Motor neuron (in vitro differentiated cells): ENCODE measurements around the gene NEUROG2. TPM values are rescaled to one million over a fixed set of nuclear protein-coding genes. Genes with fewer than 3 reads are reported as not detected.
"Not testable (repeated sequence)": the region's sequence is repeated elsewhere in the genome, so short reads cannot be mapped to it uniquely, and the experiment has no call there.

ENCODE experiments used
- ATAC-seq, 8 experiments: fragments of 200-7000 bp; cut with Tn5 transposase; replicated peaks in 6 of 8; 2 replicates each; pipeline ENCODE4 v1.8.0; 2021; ENCODE audit warnings: mild to moderate bottlenecking in 8 of 8, moderate library complexity in 8 of 8
- H3K27ac ChIP-seq, 2 donors: fragments of 250-450 bp; sonication (Bioruptor Pico); 2 replicates each; pipeline ENCODE4 v1.9.0; 2021; ENCODE audit warnings: antibody characterized with exemption in 2 of 2, mild to moderate bottlenecking in 2 of 2, moderate library complexity in 1 of 2
- H3K4me1 ChIP-seq, 2 donors: fragments of 250-450 bp; sonication (Bioruptor Pico); replicated peaks in 1 of 2; 2 replicates each; pipeline ENCODE4 v1.6.1; 2021; ENCODE audit warnings: antibody characterized with exemption in 2 of 2, mild to moderate bottlenecking in 2 of 2, moderate library complexity in 1 of 2
- H3K4me3 ChIP-seq, 5 donors: fragments of 250-450 bp; sonication (Bioruptor Pico); 2 replicates each; pipeline ENCODE4 v1.9.0; 2021; ENCODE audit warnings: antibody characterized with exemption in 5 of 5, mild to moderate bottlenecking in 5 of 5, moderate library complexity in 4 of 5
- WGBS, 10 experiments: fragments of 450-650 bp; shearing (Covaris generic); methylation state at CpG; one replicate each; pipeline ENCODE4 v1.0.0; 2022; 5-methylcytosine and 5-hydroxymethylcytosine counted together
- in situ Hi-C, 9 experiments: fragments of 400-800 bp; cut with MboI; loops; one replicate each; pipeline ENCODE4 v1.15.0; 2021; ENCODE audit warnings: low sequenced_read_pairs in 9 of 9, low pct_unique_long_range_greater_than_20kb in 2 of 9; ENCODE audit not compliant: unreplicated experiment in 9 of 9
- total RNA-seq, 8 experiments: library from RNA; unstranded; fragments of 300-600 nt; gene quantifications; 2 replicates each; pipeline versions ENCODE4 v1.2.3 to v1.2.4, GENCODE V29; 2022

NEUROG2 gene
- total RNA-seq, 8 experiments from 2014 or later: 0.43 to 25.3 (median 13.6) TPM; not detected in 3

DNA sequence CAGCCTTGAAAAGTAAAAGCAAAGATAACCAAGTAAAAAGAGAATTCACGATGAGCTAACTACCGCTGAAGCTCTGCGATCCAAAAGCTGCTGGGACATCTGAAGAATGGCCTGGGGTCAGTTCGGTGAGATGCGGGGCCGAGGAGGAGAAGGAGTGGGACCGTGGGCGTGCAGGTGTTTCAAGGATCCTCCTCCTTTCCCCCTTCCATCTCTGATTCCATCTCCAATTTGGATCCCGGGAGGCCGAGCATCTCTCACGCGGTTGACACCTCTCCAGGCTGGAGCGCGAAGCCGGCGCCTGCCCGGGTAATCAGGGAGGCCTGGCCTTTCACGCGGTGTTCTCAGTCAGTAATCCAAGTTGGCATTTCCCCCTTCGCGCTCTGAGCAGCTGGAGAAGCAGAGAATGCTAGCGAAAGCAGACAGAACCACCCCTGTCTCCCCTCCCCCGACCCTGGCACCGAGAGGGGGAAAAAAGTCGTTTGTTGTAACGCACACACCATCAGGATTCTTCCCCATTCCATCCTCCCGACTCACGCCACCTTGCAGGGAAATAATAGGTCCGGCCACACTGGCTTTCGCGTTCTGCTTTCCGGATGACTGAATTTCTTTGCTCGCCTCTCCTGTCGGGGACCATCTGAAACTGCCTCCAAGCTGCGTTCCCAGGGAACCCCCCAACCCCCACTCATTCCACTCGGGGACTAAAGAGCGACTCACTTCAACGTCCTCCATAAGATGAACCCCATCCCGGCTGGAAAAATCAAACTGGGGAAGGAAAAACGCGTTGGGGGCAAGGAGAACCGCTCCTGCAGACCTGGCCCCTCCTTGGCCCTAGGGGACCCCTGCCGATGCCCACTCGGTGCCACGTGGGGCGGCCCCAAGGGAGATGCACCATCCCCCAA lies 6.5 kb downstream of the NEUROG2 start:
- Histone ChIP-seq H3K4me1 (peaks cover 21 to 54% of the 10 kb centered on the region in 2 donors), H3K4me3 (peak overlapping the region; percentile 21 to 36 (median 26)), H3K27ac (peak overlapping the region in 1 of 2 donors; percentile 53)
- 0 to 33% (median 7%) methylated on average over 2 to 13 of the region's 46 CpGs; no CpG with 5 or more reads in 1 of the 10 experiments for WGBS, 10 experiments
- ATAC-seq: peak in 7 of 8 experiments; percentile 19 to 57 (median 36)
- in situ Hi-C loops: loop anchor here in 7 of 9 experiments (25.0 kb wide), 1 partner anchor 172 kb away; no protein-coding TSS in a partner anchor

DNA sequence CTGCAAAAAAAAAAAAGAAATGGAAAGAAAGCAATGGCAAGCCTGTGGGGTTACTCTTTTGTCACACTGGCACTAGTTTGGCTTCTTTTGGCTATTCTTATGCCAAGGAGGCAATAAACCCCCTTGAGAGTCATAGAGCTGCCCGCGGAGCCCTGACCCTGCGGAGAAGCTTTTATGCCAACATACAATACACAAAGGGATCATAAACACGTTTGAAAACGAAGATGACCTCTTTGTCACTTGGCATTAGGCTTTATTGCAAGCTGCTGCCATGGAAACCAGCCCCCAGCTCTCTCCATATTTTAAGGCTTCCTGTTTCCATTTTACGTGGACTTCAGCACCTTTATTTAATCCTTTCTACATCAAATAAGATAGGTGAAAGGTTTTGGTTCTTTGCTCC lies 7.6 kb downstream of the NEUROG2 start:
- in situ Hi-C loops: loop anchor here in 7 of 9 experiments (25.0 kb wide), 1 partner anchor 171 kb away; no protein-coding TSS in a partner anchor
- WGBS, 10 experiments: 0 to 24% (median 9%) methylated on average over 1 to 5 of the region's 6 CpGs; no CpG with 5 or more reads in 2 of the 10 experiments

DNA sequence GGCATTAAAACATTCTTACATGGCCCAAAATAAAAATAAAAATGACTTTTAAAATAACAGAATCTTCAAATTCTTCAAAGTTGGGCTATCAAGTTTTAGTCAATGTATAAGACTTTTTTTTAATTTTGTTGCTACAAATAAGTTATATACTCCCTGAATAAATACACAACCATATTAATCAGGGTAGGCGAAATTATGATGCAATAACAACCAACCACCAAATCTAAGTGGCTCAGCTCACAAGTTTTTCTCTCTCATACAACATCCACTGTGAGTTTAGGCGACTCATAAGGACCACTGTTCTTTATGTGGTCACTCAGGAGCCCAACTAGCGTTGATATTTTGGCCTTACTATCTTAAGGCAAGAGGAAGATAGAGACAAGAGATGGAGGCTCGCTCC lies 11.2 kb downstream of the NEUROG2 start:
- H3K4me3 ChIP-seq: no peak overlapping the region
- WGBS, 10 experiments: 20 to 100% (median 78%) methylated on average over 1 to 4 of the region's 4 CpGs; no CpG with 5 or more reads in 1 of the 10 experiments
- H3K4me1 ChIP-seq: peaks cover 14 to 20% of the 10 kb centered on the region in 2 donors
- in situ Hi-C loops: loop anchor here in 7 of 9 experiments (25.0 kb wide), 1 partner anchor 168 kb away; no protein-coding TSS in a partner anchor
- no peak for ATAC-seq
- no peak overlapping the region for H3K27ac ChIP-seq

More for the DNA sequence above, 7.6 kb downstream of the NEUROG2 start:
- peaks cover 21 to 48% of the 10 kb centered on the region in 2 donors for H3K4me1 ChIP-seq
- ATAC-seq: no peak
- H3K4me3 ChIP-seq: peak overlapping the region in 2 of 5 donors; percentile 0 to 7
- no peak overlapping the region for H3K27ac ChIP-seq

DNA sequence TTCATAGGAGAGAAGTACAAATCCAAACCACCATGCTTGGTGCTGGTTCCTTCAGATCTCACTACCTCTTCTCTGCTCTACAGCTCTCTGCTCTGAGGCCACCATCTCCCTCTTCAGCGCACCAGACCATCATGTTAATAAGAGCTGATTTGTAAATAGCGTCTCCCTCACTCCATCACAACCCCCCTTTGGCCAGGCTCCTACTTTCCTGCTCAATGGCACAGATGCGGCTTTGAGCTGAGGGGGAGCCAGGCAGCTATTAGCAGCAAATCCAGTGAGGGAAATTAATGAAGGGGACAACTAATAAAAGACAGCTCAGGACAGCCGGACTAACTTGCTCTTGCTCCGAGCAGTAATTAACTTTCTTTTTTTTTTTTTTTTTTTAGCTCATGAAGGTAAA lies 13.1 kb downstream of the NEUROG2 start:
- 30 to 100% (median 56%) methylated on average over 1 to 5 of the region's 5 CpGs; no CpG with 5 or more reads in 1 of the 10 experiments for WGBS, 10 experiments
- in situ Hi-C loops: loop anchor here in 7 of 9 experiments (25.0 kb wide), 1 partner anchor 166 kb away; no protein-coding TSS in a partner anchor

DNA sequence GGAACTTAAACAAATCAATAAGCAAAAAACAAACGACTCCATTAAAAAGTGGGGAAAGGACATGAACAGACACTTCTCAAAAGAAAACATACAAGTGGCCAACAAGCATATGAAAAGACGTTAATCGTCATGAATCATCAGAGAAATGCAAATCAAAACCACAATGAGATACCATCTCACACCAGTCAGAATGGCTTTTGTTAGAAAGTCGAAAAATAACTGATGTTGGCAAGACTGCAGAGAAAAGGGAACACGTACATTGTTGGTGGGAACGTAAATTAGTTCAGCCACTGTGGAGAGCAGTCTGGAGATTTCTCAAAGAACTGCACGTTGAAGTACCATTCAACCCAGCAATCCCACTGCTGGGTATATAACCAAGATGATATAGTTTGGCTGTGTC lies 23.7 kb downstream of the NEUROG2 start:
- H3K4me3 ChIP-seq: no peak overlapping the region
- in situ Hi-C loops: no loop called here
- 12 to 87% (median 69%) methylated on average over 1 to 7 of the region's 7 CpGs for WGBS, 10 experiments
- ATAC-seq: no peak
- no peaks in the 10 kb centered on the region for H3K4me1 ChIP-seq
- H3K27ac ChIP-seq: no peak overlapping the region

More for the DNA sequence above, 13.1 kb downstream of the NEUROG2 start:
- Histone ChIP-seq H3K4me3 (no peak overlapping the region), H3K4me1 (peaks cover 0 to under 1% of the 10 kb centered on the region in 2 donors), H3K27ac (no peak overlapping the region)
- no peak for ATAC-seq

DNA sequence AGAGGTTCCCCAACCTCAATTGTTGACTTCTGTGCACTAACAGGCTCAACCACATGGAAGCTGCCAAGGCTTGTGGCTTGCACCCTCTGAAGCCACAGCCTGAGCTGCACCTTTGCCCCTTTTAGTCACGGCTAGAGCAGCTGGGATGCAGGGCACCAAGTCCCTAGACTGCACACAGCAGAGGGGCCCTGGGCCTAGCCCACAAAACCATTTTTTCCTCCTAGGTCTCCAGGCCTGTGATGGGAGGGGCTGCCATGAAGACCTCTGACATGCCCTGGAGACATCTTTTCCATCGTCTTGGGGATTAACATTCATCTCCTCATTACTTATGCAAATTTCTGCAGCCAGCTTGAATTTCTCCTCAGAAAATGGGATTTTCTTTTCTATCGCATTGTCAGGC lies 25.2 kb downstream of the NEUROG2 start:
- H3K4me1 ChIP-seq, H3K27ac ChIP-seq, ATAC-seq, in situ Hi-C loops, H3K4me3 ChIP-seq: not testable (repeated sequence)
- 40 to 100% (median 95%) methylated on average over 1 to 3 of the region's 3 CpGs; no CpG with 5 or more reads in 2 of the 10 experiments for WGBS, 10 experiments

DNA sequence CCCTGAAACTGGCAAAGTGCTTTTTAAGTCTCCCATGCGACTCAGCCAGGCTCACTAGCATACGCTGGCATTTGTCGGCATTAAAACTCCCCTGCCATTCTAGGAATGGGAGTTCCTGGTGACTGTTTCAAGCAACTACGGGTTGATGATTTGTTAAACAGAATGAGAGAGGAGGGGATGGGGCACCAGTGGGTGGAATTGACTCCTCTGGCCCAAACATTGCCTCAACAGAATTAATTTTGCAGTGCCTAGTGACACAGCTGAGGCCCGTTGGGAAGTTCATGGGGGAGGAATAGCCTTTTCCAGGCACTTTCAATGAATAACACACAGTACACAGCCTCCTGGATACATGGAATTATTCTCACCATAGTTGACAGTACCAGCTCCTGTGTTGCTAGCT lies 30.1 kb downstream of the NEUROG2 start:
- Histone ChIP-seq H3K27ac (no peak overlapping the region), H3K4me3 (no peak overlapping the region), H3K4me1 (no peaks in the 10 kb centered on the region)
- ATAC-seq: peak in 4 of 8 experiments; percentile 47 to 70 (median 60)
- in situ Hi-C loops: no loop called here
- 45 to 95% (median 59%) methylated on average over 2 to 5 of the region's 5 CpGs; no CpG with 5 or more reads in 3 of the 10 experiments for WGBS, 10 experiments

DNA sequence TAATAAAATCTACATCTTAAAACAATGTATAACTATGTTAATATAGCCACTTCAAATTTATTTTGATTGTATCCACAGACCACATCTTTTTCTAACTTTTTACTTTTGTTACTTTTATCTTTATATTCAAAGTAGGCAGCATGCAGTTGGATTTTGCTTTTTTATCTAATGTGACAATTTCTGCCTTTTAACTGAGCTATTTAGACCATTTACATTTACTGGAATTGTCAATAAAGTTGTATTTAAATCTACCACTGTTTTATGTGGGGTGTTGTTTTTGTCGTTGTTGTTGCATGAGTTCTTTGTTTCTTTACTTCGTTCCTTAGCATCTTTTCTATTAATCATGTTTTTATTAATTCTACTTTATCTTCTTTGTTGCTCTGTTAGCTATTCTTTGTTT lies 42.0 kb downstream of the NEUROG2 start:
- no peak overlapping the region for H3K4me3 ChIP-seq
- ATAC-seq: no peak
- H3K4me1 ChIP-seq: no peaks in the 10 kb centered on the region
- in situ Hi-C loops: no loop called here
- WGBS, 10 experiments: 43 to 100% (median 91%) methylated on average over 2 of the region's 2 CpGs
- H3K27ac ChIP-seq: no peak overlapping the region

DNA sequence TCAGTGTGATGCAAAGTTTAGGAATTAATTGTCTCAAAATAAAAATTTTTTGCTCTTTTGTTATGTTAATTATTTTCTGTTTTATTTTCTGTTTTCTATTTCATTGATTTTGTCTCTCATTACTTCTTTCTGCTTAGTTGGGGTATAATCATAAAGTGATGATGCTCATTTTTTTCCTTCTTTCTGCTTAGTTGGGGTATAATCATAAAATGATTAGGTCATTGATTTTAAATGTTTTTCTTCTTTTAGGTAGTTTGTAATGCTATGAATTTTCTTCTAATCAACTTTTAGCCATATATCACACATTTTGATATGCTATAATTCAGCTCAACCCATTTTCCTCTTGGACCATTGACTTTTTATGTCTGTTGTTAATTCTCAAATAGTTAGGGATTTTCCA lies 43.7 kb downstream of the NEUROG2 start:
- ATAC-seq: no peak
- no peak overlapping the region for H3K4me3 ChIP-seq

More for the DNA sequence above, 43.7 kb downstream of the NEUROG2 start:
- H3K4me1 ChIP-seq: no peaks in the 10 kb centered on the region
- H3K27ac ChIP-seq: no peak overlapping the region
- in situ Hi-C loops: no loop called here

Other genes starting within 250 kb of the NEUROG2 start
- gene TIFA, start 230.3 kb downstream of the NEUROG2 start, total RNA-seq: 1 to 10 TPM; 1.7 to 8.6 (median 4.6) TPM
- gene ALPK1, start 218.8 kb downstream of the NEUROG2 start, total RNA-seq: 10 to 100 TPM in 5 of 8 experiments, 1 to 10 TPM in 3; 3.9 to 28.0 (median 14.9) TPM
- 10 to 100 TPM in 3 of 8 experiments, 1 to 10 TPM in 5; 2.0 to 20.5 (median 7.6) TPM for gene ZGRF1, start 120.7 kb upstream of the NEUROG2 start, total RNA-seq
- gene LARP7, start 121.0 kb upstream of the NEUROG2 start, total RNA-seq: 10 to 100 TPM; 35.9 to 70.3 (median 50.7) TPM